ENCODE data around the gene FCHSD2.

GRCh38 chr11:72951193-72951592 is 190.9 kb downstream of the FCHSD2 start:
- TF ChIP-seq CTCF (IDR thresholded peaks at IDR 0.05) = no peak
- TF ChIP-seq EZH2 (IDR thresholded peaks at IDR 0.05; ENCODE audit: borderline replicate concordance, insufficient read depth, low read depth, low read length, poor library complexity, severe bottlenecking) = no peak

Measured in B cell (primary cell).